Stimulated activated naive CD4-positive, alpha-beta T cell (primary cell): ENCODE data around the gene INPP5B.

ENCODE experiments used
- DNase-seq, 6 experiments: peaks; one replicate each; lab custom pipeline; 2025; lab: John Stamatoyannopoulos, UW

INPP5B gene

DNA sequence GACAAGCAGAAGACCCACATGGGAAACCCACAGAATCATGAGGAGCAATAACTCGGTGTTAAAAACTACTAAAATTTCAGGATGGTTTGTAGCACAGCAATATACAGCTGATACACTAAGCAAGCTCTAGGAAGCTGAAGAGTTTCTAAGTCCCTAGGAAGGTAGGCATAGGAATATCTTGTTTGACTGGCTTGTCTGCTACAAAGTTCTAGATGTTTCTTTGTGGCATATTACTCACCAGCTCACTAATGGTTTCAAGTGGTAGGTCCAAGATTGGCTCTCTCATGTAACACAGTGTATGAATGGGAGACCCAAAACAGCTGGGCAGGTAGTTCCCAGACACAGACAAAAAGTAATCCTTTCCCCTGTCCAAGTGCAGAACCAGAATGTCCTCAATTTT is 74.2 kb downstream of the INPP5B start:
- no peak for DNase-seq

DNA sequence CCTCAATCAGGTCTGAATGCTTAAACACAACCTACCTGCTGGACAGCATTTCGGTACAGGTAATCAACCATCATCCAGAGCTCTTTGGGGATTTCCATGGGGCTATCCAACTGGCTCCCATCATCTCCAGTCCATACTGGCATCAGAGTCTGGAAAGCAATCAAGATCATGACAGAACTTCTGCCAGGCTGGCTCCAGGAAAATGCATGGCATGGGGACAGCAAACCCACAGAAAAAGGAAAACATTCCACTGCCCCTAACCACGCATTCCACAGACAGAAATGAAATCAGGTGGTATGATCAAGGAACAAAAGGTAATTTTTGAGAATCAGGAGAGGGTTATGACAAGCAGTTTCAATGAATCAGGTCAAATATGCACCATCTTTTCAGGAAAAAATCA is 78.4 kb downstream of the INPP5B start:
- DNase-seq: no peak

DNA sequence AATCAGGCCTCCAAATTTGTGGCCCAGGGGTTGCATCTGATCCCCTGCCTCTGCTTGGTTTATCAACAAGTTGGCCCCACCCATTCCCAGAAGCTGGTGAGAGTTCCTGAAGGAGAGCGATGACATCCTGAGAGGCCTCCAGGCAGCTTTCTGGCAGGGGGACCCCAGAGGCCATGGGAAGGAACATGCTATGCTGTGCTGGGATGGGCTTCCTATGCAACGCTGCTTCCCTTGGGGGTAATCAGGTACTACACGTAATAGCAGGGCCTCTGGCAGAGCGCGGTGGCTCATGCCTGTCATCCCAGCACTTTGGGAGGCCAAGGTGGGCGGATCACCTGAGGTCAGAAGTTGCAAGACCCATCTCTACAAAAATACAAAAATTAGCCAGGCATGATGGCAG is 79.1 kb downstream of the INPP5B start:
- DNase-seq: no peak

DNA sequence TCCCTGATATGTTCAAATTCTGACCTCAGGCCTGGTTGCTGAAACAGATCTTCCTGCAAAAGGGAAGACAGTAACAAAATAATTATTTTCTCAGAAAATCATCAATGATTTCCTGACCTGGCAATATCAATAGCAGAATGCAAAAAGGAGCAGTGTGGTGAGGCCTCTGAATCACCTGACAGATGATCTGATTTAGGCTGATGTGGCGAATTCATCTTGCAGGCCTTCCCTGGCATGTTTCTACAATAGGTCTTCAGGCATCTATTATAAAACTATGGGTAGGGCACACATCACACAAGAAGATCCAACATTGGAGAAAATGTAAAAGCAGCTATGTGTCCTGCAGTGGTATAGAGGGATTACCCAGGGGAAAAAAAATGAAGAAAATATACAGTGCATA is 80.4 kb downstream of the INPP5B start:
- DNase-seq: no peak

DNA sequence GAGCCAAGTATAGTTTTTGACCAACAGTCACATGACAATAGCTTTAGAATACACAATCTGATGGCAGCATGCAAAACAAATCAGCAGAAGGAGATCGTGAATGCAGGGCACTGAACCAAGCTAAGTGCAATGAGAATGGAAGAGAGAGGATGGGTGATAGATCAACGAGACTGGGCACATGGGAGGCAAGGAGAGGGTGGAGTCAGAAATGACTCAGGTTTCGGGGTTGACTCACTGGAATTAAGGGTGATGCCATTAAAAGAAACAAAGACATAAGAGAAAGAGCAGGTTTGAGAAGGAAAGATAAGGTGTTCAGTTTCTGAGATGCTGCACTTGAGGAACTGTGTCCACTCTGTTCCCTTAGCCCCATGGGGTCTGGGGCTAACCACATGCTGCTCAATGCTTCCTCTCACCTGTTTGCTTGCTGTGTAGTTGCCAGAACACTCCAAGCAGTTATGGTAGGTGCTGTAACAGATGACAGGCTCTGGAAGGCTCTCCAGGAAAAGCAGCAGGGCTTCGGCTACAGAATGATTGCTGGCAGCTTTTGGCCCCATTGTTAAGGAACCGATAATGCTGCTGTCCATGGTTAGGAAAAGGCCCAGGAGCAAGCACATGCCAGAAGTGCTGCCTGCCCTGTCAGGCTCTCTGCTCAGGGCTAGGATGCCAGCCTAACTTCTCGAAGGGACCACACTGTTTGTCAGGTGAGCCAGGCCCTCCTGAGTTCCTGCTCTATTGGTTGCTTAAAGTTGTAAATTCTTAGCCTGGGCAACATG is 81.3 kb downstream of the INPP5B start:
- DNase-seq: no peak

DNA sequence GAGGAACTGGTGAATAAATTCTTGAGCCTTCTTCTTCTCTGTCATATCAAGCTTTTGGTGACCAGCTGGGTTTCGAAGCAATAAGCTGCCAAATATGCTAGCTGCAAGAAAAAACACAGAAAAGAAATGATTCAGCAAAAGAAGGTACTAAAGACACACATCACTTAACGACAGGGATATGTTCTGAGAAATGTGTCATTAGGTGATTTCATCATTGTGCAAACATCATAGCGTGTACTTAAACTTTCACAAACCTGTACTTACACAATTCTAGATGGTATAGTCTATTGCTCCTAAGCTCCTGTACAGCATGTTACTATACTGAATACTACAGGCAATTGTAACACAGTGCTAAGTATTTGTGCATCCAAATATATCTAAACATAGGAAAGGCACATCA is 84.5 kb downstream of the INPP5B start:
- DNase-seq: no peak

DNA sequence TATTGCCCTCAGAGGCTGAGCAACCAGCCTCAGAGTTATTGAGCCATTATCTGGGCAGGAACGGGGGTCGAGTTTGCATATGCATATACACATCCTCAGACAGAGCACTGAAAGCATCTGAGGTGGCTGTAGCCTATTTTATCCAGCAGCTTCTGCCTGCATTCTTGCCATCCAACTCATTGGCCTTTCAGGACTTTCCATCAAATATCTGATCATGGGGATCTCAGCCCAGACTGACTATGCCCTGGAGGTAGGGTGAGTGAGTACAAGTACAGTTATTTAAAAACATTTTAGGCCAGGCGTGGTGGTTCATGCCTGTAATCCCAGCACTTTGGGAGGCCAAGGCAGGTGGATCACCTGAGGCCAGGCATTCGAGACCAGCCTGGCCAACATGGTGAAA is 85.7 kb downstream of the INPP5B start:
- no peak for DNase-seq

DNA sequence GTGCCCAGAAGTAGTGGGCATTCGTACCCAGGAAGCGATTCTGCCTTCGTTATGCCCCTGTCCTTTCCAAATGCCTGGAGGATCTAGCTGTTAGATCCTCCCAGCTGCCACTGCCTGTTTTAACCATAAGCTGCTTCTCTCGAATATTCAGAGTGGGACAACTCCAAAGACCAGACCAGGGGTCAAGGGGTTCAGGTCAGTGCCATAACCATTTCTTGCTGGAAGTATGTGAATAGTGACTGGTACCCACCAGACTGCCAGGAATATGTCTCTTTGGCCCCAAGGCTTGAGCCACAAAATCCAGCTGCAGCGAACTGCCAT is 86.5 kb downstream of the INPP5B start:
- DNase-seq: no peak

DNA sequence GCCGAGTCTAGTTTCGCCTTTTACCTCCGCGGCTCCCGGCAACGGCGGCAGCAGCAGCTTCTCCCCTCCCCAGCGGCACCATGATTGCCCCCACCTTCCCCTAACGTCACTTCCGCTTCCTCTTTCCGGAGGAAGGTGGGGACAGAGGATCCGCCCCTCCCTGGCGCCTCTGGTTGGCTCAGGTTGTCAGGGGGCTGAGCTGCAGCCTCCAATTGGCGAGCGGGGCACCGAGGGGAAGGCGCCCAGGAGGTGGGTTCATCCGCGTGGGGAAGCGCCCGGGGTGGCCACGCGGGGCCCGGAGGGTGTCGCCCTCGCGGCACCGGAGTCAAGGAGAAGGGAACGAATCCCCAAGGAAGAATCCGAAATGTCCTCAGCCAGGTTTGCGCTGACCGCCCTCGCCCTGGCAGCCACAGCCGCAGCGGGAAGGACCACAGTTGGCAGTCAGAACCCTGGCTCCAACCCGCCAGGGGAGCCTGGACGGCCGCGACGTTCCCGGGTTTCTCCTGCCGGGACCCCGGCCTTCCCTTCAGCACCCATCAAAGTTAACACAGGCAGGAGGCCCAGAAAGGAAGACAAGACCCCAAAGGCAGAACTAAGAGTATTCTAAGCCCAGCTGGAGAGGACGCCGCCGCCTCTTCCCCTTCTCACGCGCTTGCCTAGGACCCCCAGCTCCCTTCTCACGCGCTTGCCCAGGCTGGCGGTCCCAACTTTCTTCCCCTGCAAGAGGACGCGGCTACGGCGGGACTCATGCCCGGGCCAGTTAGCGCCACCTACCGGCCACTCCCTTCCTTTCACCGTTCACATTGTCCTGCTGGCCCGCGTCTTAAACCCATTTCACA is 87.1 kb downstream of the INPP5B start, which contains the start of gene MTF1:
Gene MTF1 (minus strand): TSS at position 86 of the 839 bp plus-strand sequence. CDS start 1,934 bp downstream, outside the sequence.
- DNase-seq: peak; percentile 89 to 97 (median 95)

DNA sequence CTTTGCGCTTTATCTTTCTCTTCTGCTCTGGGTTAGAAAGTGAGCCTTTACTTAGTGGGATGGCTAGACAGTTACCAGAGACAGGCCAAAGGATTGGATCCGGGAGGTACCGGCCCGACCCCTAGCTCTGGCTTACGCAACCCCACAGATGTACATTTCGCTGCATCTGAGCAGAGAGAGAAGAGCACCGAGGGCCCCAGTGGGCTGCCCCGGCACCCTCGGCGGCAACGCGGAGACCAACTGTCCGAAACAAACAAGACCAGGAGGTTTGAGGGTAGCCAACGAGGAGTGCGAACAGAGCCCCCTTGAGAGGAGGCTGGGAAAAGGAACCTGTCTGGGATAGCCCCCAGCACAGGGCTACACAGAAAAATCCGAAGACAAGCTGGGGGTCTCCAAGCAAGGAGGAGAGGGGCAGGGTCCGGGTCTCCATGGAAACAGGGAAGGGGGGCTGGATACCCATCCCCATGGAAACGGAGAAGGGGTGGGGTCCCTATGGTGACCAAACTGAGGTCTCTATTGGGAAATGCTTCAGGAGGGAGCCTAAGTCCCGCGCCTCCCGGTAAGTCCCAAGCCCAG is 87.8 kb downstream of the INPP5B start:
- DNase-seq: peak in 1 of 6 experiments; percentile 26

DNA sequence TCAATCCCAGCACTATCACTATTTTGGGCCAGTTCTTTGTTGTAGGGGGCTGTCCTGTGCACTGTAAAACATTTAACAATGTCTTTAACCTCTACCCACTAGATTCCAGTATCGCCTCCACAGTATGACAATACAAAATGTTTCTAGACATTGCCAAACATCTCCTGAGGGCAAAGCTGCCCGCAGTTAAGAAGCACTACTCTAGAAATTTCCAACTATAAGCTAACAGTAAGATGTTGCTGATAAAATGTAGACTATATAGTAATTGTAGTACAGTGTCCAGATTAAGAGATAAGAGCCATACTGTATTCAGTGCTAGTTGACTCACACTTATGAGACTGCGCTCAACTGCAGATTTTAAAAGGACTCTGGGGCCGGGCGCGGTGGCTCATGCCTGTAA is 92.4 kb downstream of the INPP5B start:
- DNase-seq: no peak

DNA sequence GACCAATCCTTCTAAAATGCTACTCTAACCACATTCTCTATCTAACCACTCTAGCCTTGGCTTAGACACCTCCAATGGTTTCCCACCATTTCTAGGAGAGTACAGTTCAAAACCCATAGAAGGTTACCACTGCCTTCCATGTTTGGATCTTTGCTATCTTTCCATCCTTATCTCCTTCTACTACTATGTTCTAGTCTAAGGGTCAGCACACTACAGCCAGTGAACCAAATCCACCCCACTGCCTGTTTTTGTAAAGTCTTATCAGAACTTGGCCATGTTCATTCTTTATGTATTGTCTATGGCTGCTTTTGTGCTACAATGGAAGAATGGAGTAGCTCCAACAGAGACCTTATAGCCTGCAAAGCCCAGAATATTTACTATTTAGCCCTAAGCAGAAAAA is 93.7 kb downstream of the INPP5B start:
- no peak for DNase-seq

DNA sequence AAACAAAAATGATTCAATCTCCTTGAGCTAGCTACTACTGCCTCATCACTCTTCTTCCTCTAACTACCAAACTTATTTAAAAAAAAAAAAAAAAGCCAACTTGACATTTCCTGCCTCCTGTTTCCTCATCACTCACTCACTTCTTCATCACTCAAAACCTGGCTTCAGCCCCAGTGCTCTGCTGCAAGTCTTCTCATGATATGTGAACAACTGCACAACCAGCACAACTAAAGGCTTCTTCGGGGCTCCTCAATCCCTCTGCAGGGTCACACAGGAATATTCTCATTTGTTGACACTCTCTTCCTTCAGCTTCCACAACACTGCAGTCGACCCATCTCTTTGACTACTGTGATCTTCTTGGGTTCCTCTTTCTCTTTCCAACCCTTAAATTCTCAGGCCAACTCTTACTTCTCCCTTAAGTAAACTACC is 95.1 kb downstream of the INPP5B start:
- peak in 1 of 6 experiments; percentile 2 for DNase-seq

DNA sequence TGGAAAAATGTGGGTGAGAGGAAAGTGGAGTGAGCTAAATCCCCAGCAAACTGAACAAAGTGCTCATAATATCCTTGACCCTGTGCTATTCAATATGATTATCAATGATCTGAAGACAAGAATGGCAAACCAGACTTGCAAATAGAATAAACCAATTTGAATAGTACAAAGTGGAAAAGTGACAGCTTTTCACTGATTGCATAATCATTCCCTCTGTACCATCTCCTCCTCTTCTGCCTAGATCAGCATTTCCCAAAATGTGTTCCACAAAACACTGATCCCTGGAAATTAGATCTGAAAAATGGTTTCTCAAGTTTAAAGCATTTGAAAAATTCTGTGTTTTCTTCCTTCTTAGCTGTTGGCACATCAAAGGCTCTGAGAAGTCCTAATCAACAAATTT is 95.6 kb downstream of the INPP5B start:
- DNase-seq: no peak

DNA sequence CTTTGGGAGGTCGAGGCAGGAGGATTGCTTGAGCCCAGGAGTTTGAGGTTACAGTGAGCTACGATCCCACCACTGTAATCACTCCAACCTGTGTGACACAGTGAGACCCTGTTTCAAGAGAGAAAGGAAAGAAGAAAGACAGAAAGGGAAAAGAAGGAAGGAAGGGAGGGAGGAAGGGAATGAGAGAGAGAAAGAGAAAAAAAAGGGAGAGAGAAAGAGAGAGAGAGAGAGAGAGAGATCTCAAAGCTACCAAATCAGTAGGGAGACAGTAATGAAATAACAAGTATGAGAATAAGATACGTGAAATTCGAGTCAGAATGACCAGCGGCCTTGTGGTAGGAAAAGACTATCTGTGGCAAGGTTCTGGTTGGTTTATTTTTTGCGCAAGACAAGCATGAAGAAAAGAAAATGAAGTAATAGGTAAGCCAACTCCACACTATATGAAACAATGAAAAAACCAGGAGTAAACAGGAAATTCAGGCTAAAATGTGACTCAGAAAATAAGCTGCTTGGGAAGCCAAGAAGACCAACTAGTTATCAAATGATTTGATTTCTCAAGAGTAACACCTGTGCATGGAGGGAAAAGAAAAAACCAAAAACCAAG is 96.4 kb downstream of the INPP5B start:
- DNase-seq: no peak

DNA sequence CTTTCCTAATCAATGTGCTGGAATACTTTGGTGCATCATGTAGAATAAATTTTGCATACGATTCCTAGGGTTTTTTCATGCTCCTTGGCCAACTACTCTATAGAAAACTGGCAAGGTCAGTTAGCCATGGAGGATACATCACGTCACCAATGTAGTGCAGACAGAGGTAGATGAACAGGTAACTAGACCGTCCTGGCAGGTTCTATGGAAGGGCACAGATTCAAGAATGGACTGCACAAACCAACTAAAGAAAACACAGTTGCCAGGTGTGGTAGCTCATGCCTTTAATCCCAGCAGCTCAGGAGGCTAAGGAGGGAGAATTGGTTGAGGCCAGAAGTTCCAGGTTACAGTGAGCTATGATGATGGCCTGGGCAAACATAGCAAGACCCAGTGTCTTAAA is 97.4 kb downstream of the INPP5B start:
- no peak for DNase-seq

DNA sequence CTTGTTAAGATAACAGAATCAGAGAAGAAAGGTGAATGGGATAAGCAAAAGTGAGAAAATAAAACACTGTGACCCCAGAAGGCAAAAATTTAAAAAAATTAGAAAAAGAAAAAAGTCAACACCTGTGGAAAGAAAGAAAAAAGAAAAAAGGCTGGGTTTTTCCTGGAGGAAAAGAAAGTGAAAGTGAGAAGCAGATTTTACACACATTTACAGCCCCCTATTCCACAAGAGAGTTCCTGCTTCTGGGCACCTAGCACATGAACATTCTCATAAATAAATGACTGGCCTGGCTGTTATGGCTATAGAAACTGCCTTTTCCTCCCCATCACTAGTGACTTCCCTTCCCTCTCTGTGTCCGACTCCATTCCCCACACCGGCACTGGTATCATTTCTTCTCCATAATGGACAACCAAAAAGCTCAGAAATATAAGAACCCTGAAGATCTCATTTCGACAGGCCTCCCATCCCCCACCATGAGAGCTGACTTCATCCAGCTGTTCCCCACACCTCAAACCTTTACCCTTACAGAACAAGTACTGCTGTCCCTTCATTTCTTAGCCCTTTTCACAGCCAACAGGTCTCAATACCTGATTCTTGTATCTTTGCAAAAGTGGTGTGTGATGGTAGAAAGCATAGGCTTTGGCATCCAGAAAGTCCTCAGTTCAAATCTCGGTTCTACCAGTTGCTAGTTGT is 100.1 kb downstream of the INPP5B start:
- no peak for DNase-seq

DNA sequence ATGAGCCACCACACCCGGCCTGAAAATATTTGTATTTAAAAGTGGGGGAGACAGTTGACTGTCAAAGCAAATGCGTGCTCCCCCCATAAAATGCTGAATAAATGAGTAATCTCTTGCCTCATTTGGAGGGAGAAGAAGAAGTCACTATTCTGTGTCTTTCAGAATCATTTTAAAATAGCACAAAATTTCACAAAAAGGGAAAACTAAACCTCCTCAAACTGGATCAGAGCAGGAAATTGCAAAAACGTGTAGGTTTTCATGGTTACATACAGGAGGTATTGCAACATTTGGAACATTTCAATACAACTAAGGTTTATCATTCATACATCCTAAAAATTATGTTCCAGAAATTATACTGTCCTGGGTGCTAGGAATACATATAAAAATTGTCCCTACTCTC is 101.1 kb downstream of the INPP5B start:
- DNase-seq: no peak

DNA sequence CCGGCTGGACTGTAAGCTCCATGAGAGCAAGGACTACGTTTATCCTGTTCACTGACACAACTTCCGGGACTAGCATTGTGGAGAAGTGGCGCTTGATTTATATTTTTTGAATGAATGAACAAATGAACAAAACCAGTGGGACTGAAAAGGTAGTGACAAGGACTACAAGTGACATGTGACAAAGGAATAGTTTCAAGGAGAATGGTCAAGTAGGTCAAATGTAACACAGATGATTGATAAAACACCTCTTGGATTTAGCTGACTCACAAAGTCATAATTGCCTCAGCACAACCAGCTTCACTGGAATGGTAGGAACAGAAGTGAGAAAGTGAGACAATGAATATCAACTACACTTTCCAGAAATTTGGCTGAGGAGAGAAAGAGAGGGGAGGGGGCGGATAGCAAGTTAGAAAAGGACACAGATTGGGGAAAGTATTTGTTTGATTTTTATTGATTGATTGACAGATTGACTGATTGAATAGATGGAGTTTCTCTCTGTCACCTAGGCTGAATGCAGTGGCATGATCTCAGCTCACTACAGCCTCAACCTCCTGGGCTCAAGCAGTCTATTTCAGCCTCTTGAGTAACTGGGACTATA is 101.7 kb downstream of the INPP5B start:
- DNase-seq: no peak

DNA sequence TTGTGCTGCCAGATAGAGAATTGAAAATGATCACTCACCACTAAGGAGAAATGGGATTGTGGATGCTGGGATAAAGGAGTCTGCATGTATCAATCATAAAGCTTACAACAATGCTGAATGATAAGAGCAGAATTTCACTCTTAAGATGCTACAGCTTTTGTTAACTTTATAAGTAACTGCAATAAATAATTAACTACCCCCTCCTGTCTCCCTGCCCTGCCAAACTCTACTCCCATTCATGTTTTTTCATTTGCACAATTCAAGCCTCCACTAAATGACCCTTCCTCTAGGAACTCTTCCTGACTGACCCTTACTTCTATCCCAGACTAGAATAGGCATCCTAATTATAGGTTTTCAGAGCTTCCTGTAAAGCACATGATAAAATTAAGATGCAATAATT is 102.3 kb downstream of the INPP5B start:
- DNase-seq: no peak

DNA sequence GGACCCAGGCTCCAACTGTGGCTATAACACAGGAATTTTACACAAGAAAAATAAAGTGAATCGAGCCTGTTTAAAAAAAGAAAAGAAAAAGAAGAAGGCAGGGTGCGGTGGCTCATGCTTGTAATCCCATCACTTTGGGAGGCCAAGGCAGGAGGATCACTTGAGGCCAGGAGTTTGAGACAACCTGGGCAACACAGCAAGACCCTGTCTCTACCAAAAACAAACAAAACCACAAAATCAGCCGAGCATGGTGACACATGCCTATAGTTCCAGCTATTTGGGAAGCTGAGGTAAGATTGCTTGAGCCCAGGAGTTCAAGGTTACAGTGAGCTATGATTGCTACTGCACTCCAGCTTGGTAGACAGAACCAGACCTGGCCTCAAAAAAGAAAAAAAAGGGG is 105.2 kb downstream of the INPP5B start:
- DNase-seq: no peak

DNA sequence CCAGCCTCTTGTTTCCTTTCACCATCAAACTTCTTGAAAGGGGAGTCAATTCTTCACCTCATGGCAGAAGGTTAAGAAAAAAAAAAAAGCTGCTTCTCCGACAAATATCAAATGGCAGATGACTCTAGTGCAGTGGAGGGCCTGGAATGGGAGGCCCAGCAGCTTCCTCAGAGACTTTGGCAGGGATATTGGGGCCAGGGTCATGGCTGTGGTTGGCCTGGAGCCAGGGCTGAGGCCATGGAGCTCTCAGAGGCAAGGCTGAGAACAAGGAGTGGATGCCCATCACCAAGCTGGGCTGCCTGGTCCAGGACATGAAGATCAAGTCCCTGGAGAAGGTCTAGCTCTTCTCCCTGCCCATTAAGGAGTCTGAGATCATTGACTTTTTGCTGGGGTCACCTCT is 106.1 kb downstream of the INPP5B start:
- DNase-seq: no peak
